Neural crest cell (in vitro differentiated cells): Measurements from ENCODE around the gene CREB3L2. TPM values are rescaled to one million over a fixed set of nuclear protein-coding genes. Genes with fewer than 3 reads are reported as not detected.

Experiments
- DNase-seq: peaks from one replicate; pipeline ENCODE4 v3.0.0; 2021; ENCODE audit warnings: low read depth, mixed read lengths, low spot score
- H3K27ac Mint-ChIP-seq: one replicate; pipeline ENCODE4 v1.8.0; 2021; ENCODE audit warnings: mild to moderate bottlenecking, mixed read lengths; ENCODE audit not compliant: unreplicated experiment
- H3K27me3 Mint-ChIP-seq: 2 replicates; pipeline ENCODE4 v1.8.0; 2021; ENCODE audit warnings: low read depth, mild to moderate bottlenecking, mixed read lengths
- H3K36me3 Mint-ChIP-seq: 2 replicates; pipeline ENCODE4 v1.8.0; 2021; ENCODE audit warnings: low read depth, mild to moderate bottlenecking, mixed read lengths
- H3K4me1 Mint-ChIP-seq: 2 replicates; pipeline ENCODE4 v1.8.0; 2021; ENCODE audit warnings: mixed read lengths
- H3K4me3 Mint-ChIP-seq: one replicate; pipeline ENCODE4 v1.8.0; 2021; ENCODE audit warnings: mild to moderate bottlenecking, mixed read lengths
- H3K9me3 Mint-ChIP-seq: 2 replicates; pipeline ENCODE4 v1.8.0; 2021; ENCODE audit warnings: mixed read lengths
- total RNA-seq: library from RNA; stranded (reverse); gene quantifications from 2 replicates; pipeline ENCODE4 v1.2.1, GENCODE V29; 2021
- TF ChIP-seq, protein P1 (sequence below): fragments of 200-600 bp; sonication (generic); conservative IDR thresholded peaks from 2 replicates; pipeline ENCODE4 v1.5.0; 2021; ENCODE audit warnings: antibody characterized with exemption, mild to moderate bottlenecking

Gene CREB3L2
- total RNA-seq, 1 donor from 2014 or later: 51.9 TPM

DNA sequence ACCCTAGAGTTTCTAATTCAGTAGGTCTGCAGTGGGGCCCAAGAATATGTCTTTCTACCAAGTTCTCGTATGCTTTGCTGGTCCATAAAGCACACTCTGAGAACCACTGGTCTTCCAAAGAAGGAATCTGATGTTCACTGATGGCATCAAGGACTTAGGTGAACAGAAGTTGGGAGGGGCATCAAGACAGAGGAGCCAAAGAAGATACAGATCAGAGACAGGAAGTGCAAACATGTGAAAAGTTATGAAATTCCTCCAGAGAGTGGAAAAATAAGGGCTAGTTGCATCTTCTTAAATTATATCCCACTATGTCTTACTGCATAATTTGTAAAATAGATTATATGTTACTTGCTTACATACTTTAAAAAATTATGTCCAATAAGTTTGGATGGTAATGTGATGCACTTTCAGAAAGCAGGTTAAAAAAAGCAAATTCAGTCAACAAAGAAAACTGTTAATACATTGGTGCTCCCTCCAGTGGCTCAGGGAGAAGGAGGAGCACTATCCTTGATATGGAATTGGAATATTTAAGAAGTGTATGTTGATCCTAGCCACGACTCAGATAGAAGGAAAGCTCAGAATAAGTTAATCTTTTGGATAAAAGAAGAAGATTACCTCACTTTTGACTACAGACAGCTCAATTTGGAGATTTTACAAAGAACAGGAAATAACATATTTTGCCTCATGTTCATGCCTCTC is 35.8 kb downstream of the CREB3L2 start:
- DNase-seq: no peak
- H3K36me3 Mint-ChIP-seq: peaks cover 22% of the 10 kb centered on the region
- peaks cover 2% of the 10 kb centered on the region for H3K9me3 Mint-ChIP-seq
- TF ChIP-seq, protein P1, sequence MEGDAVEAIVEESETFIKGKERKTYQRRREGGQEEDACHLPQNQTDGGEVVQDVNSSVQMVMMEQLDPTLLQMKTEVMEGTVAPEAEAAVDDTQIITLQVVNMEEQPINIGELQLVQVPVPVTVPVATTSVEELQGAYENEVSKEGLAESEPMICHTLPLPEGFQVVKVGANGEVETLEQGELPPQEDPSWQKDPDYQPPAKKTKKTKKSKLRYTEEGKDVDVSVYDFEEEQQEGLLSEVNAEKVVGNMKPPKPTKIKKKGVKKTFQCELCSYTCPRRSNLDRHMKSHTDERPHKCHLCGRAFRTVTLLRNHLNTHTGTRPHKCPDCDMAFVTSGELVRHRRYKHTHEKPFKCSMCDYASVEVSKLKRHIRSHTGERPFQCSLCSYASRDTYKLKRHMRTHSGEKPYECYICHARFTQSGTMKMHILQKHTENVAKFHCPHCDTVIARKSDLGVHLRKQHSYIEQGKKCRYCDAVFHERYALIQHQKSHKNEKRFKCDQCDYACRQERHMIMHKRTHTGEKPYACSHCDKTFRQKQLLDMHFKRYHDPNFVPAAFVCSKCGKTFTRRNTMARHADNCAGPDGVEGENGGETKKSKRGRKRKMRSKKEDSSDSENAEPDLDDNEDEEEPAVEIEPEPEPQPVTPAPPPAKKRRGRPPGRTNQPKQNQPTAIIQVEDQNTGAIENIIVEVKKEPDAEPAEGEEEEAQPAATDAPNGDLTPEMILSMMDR: no peak
- H3K27me3 Mint-ChIP-seq: no peaks in the 10 kb centered on the region
- peaks cover 57% of the 10 kb centered on the region for H3K4me1 Mint-ChIP-seq
- peak overlapping the region; percentile 6 for H3K27ac Mint-ChIP-seq
- H3K4me3 Mint-ChIP-seq: no peak overlapping the region

DNA sequence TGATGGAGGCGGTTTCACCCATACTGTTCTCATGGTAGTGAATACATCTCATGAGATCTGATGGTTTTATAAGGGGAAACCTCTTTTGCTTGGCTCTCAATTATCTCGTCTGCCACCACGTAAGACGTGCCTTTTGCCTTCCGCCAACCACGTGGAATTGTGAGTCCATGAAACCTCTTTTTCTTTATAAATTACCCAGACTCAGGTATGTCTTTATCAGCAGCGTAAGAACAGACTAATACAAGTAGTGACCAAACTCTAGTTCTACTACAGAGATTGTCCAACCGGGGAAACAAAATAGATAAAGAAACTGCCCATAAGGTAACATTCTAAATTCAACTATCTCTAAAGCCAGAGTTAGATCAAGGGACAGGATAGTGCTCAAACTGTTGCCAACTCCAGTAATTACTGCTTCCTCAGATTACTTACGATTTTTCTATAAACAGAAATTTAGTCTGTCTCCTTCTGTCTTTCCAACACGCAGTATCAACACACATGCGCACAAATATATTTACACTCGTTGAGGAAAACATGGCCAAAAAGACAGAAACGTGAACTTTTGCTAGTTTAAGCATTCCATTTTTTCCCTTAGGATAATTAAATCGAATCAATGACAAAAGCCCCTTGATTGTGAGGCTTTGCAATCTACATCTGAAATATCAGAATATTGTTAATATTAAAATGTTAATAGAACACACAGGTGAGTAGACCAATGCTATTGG is 36.9 kb downstream of the CREB3L2 start:
- H3K4me1 Mint-ChIP-seq: peaks cover 46% of the 10 kb centered on the region
- H3K27ac Mint-ChIP-seq: no peak overlapping the region
- H3K27me3 Mint-ChIP-seq: no peaks in the 10 kb centered on the region
- no peak overlapping the region for H3K4me3 Mint-ChIP-seq
- peaks cover 18% of the 10 kb centered on the region for H3K36me3 Mint-ChIP-seq
- no peak for DNase-seq
- TF ChIP-seq, protein P1: no peak
- H3K9me3 Mint-ChIP-seq: no peaks in the 10 kb centered on the region

DNA sequence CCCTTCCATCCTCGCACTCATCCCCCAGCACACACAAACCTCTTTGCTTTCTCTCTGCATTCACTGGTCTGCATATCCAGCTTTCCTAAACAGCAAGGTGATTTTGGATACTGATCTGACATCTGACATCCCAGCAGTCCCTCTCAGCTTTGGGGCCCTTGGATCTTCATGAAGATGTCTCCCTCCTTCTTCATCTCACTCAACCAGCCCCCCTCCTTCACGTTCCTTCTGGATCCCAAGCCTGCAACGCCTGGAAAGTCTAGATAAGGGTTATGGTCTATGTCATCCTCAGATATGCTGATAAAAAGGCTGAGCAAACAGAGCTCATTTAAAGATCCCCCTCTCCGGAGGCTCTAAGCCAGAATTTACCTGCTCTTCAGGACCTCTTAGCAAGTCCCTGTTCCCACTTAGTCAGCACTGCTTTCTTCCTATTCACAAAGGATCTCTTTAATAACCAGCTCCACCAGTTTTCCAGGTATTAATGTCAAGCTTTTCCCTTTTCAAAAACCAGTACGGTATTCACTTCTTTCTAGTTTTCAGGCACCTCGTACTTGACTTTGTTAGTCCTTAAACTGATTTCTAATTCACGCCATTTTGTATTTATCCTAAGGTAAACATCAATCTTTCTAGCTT is 38.9 kb downstream of the CREB3L2 start:
- TF ChIP-seq, protein P1: no peak
- Mint-ChIP-seq H3K27me3 (no peaks in the 10 kb centered on the region), H3K4me1 (peaks cover 39% of the 10 kb centered on the region), H3K4me3 (no peak overlapping the region), H3K36me3 (peaks cover 10% of the 10 kb centered on the region), H3K27ac (no peak overlapping the region), H3K9me3 (no peaks in the 10 kb centered on the region)
- DNase-seq: no peak

DNA sequence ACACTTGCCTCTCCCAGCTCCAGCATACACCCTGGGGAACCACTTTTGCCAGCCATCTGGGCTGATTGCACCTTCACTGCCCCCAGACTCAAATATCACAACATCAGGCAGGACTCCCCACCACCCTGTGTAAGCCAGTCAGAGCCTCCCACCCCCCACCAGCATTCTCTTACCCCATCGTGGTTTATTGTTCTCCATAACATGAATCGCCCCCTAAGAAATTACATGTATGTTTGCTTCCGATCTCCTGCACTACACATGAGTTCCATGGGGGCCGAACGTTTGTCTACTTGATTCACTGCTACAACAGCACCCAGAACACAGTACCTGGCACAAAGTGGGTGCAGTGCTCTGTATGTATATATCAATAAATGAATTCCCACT is 39.4 kb downstream of the CREB3L2 start:
- DNase-seq: no peak
- Mint-ChIP-seq H3K27ac (no peak overlapping the region), H3K36me3 (peaks cover 6% of the 10 kb centered on the region), H3K4me1 (peaks cover 34% of the 10 kb centered on the region), H3K27me3 (no peaks in the 10 kb centered on the region), H3K4me3 (no peak overlapping the region), H3K9me3 (no peaks in the 10 kb centered on the region)
- TF ChIP-seq, protein P1: no peak

DNA sequence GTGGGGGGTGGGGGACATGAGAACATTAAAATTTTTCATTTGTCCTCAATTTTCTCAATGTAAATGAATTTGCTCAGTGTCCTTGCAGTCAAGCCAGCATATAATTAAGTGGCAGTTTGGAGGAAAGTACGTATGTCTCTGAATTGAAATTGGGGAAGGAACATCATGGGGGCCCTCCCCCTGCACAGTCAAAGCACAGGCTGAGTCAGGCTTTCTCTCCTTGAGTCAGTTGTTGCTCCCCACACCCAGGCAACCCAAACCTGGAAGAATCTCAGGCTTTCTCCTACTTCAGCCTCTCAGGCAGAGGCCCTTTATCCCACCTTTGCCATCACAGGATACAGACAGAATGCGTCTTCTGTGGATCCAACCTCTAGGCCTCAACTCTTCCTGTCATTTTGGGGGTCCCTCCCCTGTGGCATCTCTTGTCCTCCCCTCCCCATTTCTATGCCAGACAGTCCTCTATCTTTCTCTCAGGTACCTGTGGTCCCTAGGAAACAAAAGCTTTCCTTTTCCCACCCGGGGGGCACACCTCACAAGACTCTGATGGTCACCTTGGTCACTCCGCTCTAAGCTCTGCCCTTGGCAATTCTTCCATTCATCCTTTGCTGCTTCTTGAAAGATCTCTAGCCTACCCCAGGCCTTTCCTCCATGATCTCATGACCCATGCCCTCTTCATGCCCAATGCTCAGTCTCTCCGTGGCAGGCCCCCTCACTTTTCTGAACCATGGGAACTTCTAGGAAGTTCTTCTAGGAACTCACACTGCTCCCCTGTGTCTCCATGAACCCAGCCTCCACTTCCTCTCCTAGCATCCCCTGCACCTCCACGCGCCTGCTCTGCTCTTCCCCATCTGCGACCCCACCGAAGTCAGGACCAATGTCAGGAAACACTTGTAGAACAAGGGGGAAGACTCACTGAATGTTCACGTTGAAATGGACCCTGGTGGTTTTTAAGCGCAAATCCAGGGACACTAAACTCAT is 40.4 kb downstream of the CREB3L2 start:
- Mint-ChIP-seq H3K27ac (peak overlapping the region; percentile 81), H3K4me1 (peaks cover 35% of the 10 kb centered on the region), H3K27me3 (no peaks in the 10 kb centered on the region), H3K9me3 (no peaks in the 10 kb centered on the region), H3K36me3 (peaks cover 6% of the 10 kb centered on the region), H3K4me3 (no peak overlapping the region)
- TF ChIP-seq, protein P1: no peak
- no peak for DNase-seq
